H9 (cell line): Measurements from ENCODE around the gene TPCN2. TPM values are rescaled to one million over a fixed set of nuclear protein-coding genes. Genes with fewer than 3 reads are reported as not detected.

ENCODE experiments used
- DNase-seq: peaks from one replicate; pipeline ENCODE4 v3.0.0-alpha.2; 2017
- H2AFZ ChIP-seq: one replicate; pipeline ENCODE4 v1.6.1; 2013; ENCODE audit warnings: mild to moderate bottlenecking, low read length, control low read depth, moderate library complexity
- H2AK5ac ChIP-seq: 2 replicates; pipeline ENCODE4 v1.6.1; 2013; ENCODE audit warnings: low read length, control low read depth, mixed read lengths; ENCODE audit not compliant: insufficient read length
- H2BK120ac ChIP-seq: one replicate; pipeline ENCODE4 v1.6.1; 2013; ENCODE audit warnings: low read depth, mild to moderate bottlenecking, low read length, control low read depth, inconsistent platforms; ENCODE audit not compliant: poor library complexity, severe bottlenecking
- H2BK12ac ChIP-seq: 2 replicates; pipeline ENCODE4 v1.6.1; 2013; ENCODE audit warnings: low read length, control low read depth, mixed read lengths, low read depth; ENCODE audit not compliant: insufficient read length
- H2BK15ac ChIP-seq: 2 replicates; pipeline ENCODE4 v1.6.1; 2013; ENCODE audit warnings: low read depth, low read length, control low read depth
- H2BK20ac ChIP-seq: one replicate; pipeline ENCODE4 v1.6.1; 2013; ENCODE audit warnings: low read depth, mild to moderate bottlenecking, low read length, control low read depth, inconsistent platforms; ENCODE audit not compliant: poor library complexity, severe bottlenecking
- H2BK5ac ChIP-seq: 2 replicates; pipeline ENCODE4 v1.6.1; 2013; ENCODE audit warnings: low read length, control low read depth, mixed read lengths; ENCODE audit not compliant: insufficient read length
- H3K14ac ChIP-seq: 2 replicates; pipeline ENCODE4 v1.6.1; 2013; ENCODE audit warnings: low read length, control low read depth; ENCODE audit not compliant: insufficient read depth
- H3K18ac ChIP-seq: 2 replicates; pipeline ENCODE4 v1.6.1; 2013; ENCODE audit warnings: low read depth, mild to moderate bottlenecking, mixed read lengths, low read length, control low read depth; ENCODE audit not compliant: insufficient read length
- H3K23ac ChIP-seq: 2 replicates; pipeline ENCODE4 v1.6.1; 2013; ENCODE audit warnings: low read length, control low read depth, mixed read lengths, low read depth; ENCODE audit not compliant: insufficient read length
- H3K23me2 ChIP-seq: 2 replicates; pipeline ENCODE4 v1.6.1; 2013; ENCODE audit warnings: low read depth, mild to moderate bottlenecking, mixed read lengths, low read length, control low read depth; ENCODE audit not compliant: insufficient read length, poor library complexity, severe bottlenecking
- H3K27ac ChIP-seq: 2 replicates; pipeline ENCODE4 v1.5.1; 2013; ENCODE audit warnings: low read length, control low read depth, mixed read lengths, low read depth; ENCODE audit not compliant: insufficient read length
- H3K27me3 ChIP-seq: 2 replicates; pipeline ENCODE4 v1.6.1; 2013; ENCODE audit warnings: low read length, control low read depth, inconsistent platforms; ENCODE audit not compliant: insufficient read depth
- H3K4ac ChIP-seq: 2 replicates; pipeline ENCODE4 v1.6.1; 2013; ENCODE audit warnings: low read depth, mild to moderate bottlenecking, control low read depth, inconsistent platforms, low read length, moderate library complexity
- H3K4me1 ChIP-seq: 2 replicates; pipeline ENCODE4 v1.6.1; 2013; ENCODE audit warnings: low read length, control low read depth, inconsistent platforms; ENCODE audit not compliant: insufficient read depth
- H3K4me2 ChIP-seq: 2 replicates; pipeline ENCODE4 v1.6.1; 2013; ENCODE audit warnings: low read length, control low read depth, mixed read lengths; ENCODE audit not compliant: insufficient read length, insufficient read depth
- H3K56ac ChIP-seq: 2 replicates; pipeline ENCODE4 v1.6.1; 2013; ENCODE audit warnings: low read depth, mild to moderate bottlenecking, mixed read lengths, low read length, control low read depth; ENCODE audit not compliant: insufficient read length
- H3K79me1 ChIP-seq: 2 replicates; pipeline ENCODE4 v1.6.1; 2013; ENCODE audit warnings: low read depth, mild to moderate bottlenecking, moderate library complexity, low read length, control low read depth, inconsistent platforms; ENCODE audit not compliant: insufficient read depth, poor library complexity, severe bottlenecking
- H3K79me2 ChIP-seq: 2 replicates; pipeline ENCODE4 v1.6.1; 2013; ENCODE audit warnings: low read length, control low read depth, inconsistent platforms; ENCODE audit not compliant: insufficient read depth
- H3K9ac ChIP-seq: 2 replicates; pipeline ENCODE4 v1.6.1; 2013; ENCODE audit warnings: low read length, control low read depth, mixed read lengths; ENCODE audit not compliant: insufficient read length; ENCODE audit errors: extremely low read depth
- H3K9me3 ChIP-seq: one replicate; pipeline ENCODE4 v1.6.1; 2013; ENCODE audit warnings: low read depth, low read length, inconsistent platforms; ENCODE audit not compliant: control insufficient read depth
- H3T11ph ChIP-seq: one replicate; pipeline ENCODE4 v1.6.1; 2013; ENCODE audit warnings: mild to moderate bottlenecking, low read length, control low read depth, inconsistent platforms
- H4K20me1 ChIP-seq: one replicate; pipeline ENCODE4 v1.6.1; 2013; ENCODE audit not compliant: control insufficient read depth, insufficient read length, insufficient read depth
- H4K5ac ChIP-seq: 2 replicates; pipeline ENCODE4 v1.6.1; 2013; ENCODE audit warnings: low read depth, mild to moderate bottlenecking, mixed read lengths, low read length, control low read depth; ENCODE audit not compliant: insufficient read length
- H4K8ac ChIP-seq: replicated peaks from 2 replicates; pipeline ENCODE4 v1.6.1; 2013; ENCODE audit warnings: low read length, control low read depth, mixed read lengths, low read depth; ENCODE audit not compliant: insufficient read length
- H4K91ac ChIP-seq: 2 replicates; pipeline ENCODE4 v1.6.1; 2013; ENCODE audit warnings: low read depth, mild to moderate bottlenecking, moderate library complexity, mixed read lengths, low read length, control low read depth; ENCODE audit not compliant: insufficient read length
- H3K27ac Mint-ChIP-seq, 3 experiments: 2 replicates in 2 of 3; 3 replicates in 1 of 3; pipeline ENCODE4 v1.8.0; 2020 to 2021; ENCODE audit warnings: mixed read lengths in 3 of 3, mild to moderate bottlenecking in 1 of 3, moderate library complexity in 1 of 3
- H3K27me3 Mint-ChIP-seq: 2 replicates; pipeline ENCODE4 v1.8.0; 2021; ENCODE audit warnings: low read depth, mild to moderate bottlenecking, moderate library complexity, mixed read lengths
- H3K36me3 Mint-ChIP-seq, 3 experiments: 2 replicates in 2 of 3; 3 replicates in 1 of 3; pipeline ENCODE4 v1.8.0; 2020 to 2021; ENCODE audit warnings: low read depth in 3 of 3, mixed read lengths in 3 of 3; ENCODE audit not compliant: insufficient read depth in 1 of 3
- H3K4me1 Mint-ChIP-seq, 2 experiments: 2 replicates each; pipeline ENCODE4 v1.8.0; 2020; ENCODE audit warnings: mixed read lengths in 2 of 2
- H3K4me3 Mint-ChIP-seq, 2 experiments: 2 replicates in 1 of 2; 3 replicates in 1 of 2; pipeline ENCODE4 v1.8.0; 2020 to 2021; ENCODE audit warnings: mild to moderate bottlenecking in 2 of 2, mixed read lengths in 2 of 2, moderate library complexity in 1 of 2
- H3K9me3 Mint-ChIP-seq, 2 experiments: 2 replicates in 1 of 2; 3 replicates in 1 of 2; pipeline ENCODE4 v1.8.0; 2020; ENCODE audit warnings: mild to moderate bottlenecking in 2 of 2, mixed read lengths in 2 of 2, moderate library complexity in 1 of 2
- WGBS: extraction: QIAGEN DNeasy Blood & Tissue Kit; methylation state at CpG from one replicate; pipeline ENCODE4 v1.1.7; 2013; ENCODE audit warnings: missing lambda C conversion rate, low lambda C conversion rate, mixed read lengths; ENCODE audit not compliant: insufficient read length; ENCODE audit errors: extremely low coverage; 5-methylcytosine and 5-hydroxymethylcytosine counted together
- total RNA-seq: library from RNA; stranded (reverse); gene quantifications from 2 replicates; pipeline ENCODE4 v1.2.1, GENCODE V29; 2021
- TF ChIP-seq, protein P1 (sequence below): fragments of 200-600 bp; sonication (generic); conservative IDR thresholded peaks from 3 replicates; pipeline ENCODE4 v1.8.0; 2021; ENCODE audit warnings: antibody characterized with exemption, mild to moderate bottlenecking

Gene TPCN2
- total RNA-seq, 1 experiment from 2014 or later, result 16.8 TPM

DNA sequence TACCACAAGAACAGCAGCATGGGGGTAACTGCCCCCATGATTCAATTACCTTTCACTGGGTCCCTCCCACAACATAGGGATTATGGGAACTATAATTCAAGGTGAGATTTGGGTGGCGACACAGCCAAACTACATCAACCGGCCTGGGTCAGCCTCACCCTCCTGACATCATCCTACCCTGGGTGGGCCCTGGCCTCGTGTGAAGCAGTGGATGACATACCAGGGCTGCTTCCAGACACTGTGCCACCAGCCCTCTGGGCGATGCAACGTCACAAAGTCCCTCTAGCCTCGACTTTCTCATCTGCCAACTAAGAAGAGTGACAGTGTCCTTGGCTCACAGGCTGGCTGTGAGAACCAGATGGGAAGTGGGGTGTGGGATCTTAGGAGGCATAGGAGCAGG lies 8.7 kb upstream of the TPCN2 start:
- no peak overlapping the region for H2BK5ac ChIP-seq
- no peak overlapping the region for H4K91ac ChIP-seq
- H3K27ac ChIP-seq, result no peak overlapping the region
- H3K79me1 ChIP-seq, result no peaks in the 10 kb centered on the region
- H2AFZ ChIP-seq, result no peak overlapping the region
- H3K56ac ChIP-seq, result no peak overlapping the region
- H2BK15ac ChIP-seq, result no peak overlapping the region
- H3K4me2 ChIP-seq, result no peak overlapping the region
- no peak overlapping the region for H3K9ac ChIP-seq
- H2AK5ac ChIP-seq, result no peak overlapping the region
- Mint-ChIP-seq H3K4me3 (no peak overlapping the region), H3K4me1 (peaks cover 28 to 31% of the 10 kb centered on the region in 2 experiments), H3K27me3 (no peaks in the 10 kb centered on the region), H3K9me3 (no peaks in the 10 kb centered on the region), H3K27ac (no peak overlapping the region), H3K36me3 (no peaks in the 10 kb centered on the region)
- H3K18ac ChIP-seq, result no peak overlapping the region
- H3T11ph ChIP-seq, result no peak overlapping the region
- no peak overlapping the region for H2BK20ac ChIP-seq
- no peaks in the 10 kb centered on the region for H3K23me2 ChIP-seq
- no peak overlapping the region for H2BK120ac ChIP-seq
- H4K20me1 ChIP-seq, result no peaks in the 10 kb centered on the region
- H3K4ac ChIP-seq, result no peak overlapping the region
- H2BK12ac ChIP-seq, result no peak overlapping the region
- no peak overlapping the region for H4K5ac ChIP-seq
- H3K9me3 ChIP-seq, result no peaks in the 10 kb centered on the region
- TF ChIP-seq, protein P1, sequence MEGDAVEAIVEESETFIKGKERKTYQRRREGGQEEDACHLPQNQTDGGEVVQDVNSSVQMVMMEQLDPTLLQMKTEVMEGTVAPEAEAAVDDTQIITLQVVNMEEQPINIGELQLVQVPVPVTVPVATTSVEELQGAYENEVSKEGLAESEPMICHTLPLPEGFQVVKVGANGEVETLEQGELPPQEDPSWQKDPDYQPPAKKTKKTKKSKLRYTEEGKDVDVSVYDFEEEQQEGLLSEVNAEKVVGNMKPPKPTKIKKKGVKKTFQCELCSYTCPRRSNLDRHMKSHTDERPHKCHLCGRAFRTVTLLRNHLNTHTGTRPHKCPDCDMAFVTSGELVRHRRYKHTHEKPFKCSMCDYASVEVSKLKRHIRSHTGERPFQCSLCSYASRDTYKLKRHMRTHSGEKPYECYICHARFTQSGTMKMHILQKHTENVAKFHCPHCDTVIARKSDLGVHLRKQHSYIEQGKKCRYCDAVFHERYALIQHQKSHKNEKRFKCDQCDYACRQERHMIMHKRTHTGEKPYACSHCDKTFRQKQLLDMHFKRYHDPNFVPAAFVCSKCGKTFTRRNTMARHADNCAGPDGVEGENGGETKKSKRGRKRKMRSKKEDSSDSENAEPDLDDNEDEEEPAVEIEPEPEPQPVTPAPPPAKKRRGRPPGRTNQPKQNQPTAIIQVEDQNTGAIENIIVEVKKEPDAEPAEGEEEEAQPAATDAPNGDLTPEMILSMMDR, result no peak
- no CpG with 5 or more reads among the region's 6 CpGs for WGBS
- no peaks in the 10 kb centered on the region for H3K79me2 ChIP-seq
- H3K27me3 ChIP-seq, result no peaks in the 10 kb centered on the region
- no peak overlapping the region for H3K14ac ChIP-seq
- no peak overlapping the region for H4K8ac ChIP-seq
- DNase-seq, result no peak
- H3K4me1 ChIP-seq, result no peaks in the 10 kb centered on the region; the same call in 1 of the 2 replicates
- H3K23ac ChIP-seq, result no peak overlapping the region
